Fibroblast of pulmonary artery (primary cell): ENCODE measurements around the gene IL4.

Source experiments
- DNase-seq: peaks from one replicate; pipeline ENCODE4 v3.0.0-alpha.2; 2010; ENCODE audit warnings: low read depth
- H3K4me3 ChIP-seq: replicated peaks from 2 replicates; pipeline ENCODE4 v1.5.1; 2011; ENCODE audit warnings: low read depth, mild to moderate bottlenecking, control low read depth, low read length, moderate library complexity
- CTCF ChIP-seq: IDR thresholded peaks from 2 replicates; pipeline ENCODE4 v1.5.1; 2011; ENCODE audit warnings: mild to moderate bottlenecking, control low read depth, low read length, inconsistent platforms; ENCODE audit errors: missing control alignments

IL4 gene

DNA sequence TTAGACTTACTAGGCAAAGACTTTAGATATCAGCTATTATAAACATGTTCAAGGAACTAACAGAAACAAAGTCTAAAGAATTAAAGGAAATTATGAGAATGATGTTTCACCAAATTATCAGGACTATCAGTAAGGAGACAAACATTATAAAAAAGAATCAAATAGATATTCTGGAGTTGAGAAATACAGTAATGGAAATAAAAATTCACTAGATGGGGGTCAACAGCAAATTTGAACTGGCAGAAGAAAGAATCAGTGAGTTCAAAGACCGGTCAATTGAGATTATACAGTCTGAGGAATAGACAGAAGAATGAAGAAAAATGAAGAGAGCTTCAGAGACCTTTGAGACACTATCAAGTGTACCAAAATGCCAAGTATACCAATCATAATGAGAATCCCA is 25.4 kb upstream of the IL4 start:
- H3K4me3 ChIP-seq: no peak overlapping the region
- DNase-seq: no peak
- no peak for TF ChIP-seq CTCF

- no peak for DNase-seq
Measured at GRCh38 chr5:132651838-132652469, 21.8 kb upstream of the IL4 start.

GRCh38 chr5:132653716-132654115 is 20.1 kb upstream of the IL4 start:
- TF ChIP-seq CTCF: no peak
- no peak overlapping the region for H3K4me3 ChIP-seq
- peak; percentile 12 for DNase-seq

More at GRCh38 chr5:132651838-132652469, 21.8 kb upstream of the IL4 start:
- no peak for TF ChIP-seq CTCF
- H3K4me3 ChIP-seq: no peak overlapping the region

- H3K4me3 ChIP-seq: peak overlapping the region; percentile 36
- no peak for DNase-seq
- no peak for TF ChIP-seq CTCF
Measured at GRCh38 chr5:132655821-132656773, 17.7 kb upstream of the IL4 start.

DNA sequence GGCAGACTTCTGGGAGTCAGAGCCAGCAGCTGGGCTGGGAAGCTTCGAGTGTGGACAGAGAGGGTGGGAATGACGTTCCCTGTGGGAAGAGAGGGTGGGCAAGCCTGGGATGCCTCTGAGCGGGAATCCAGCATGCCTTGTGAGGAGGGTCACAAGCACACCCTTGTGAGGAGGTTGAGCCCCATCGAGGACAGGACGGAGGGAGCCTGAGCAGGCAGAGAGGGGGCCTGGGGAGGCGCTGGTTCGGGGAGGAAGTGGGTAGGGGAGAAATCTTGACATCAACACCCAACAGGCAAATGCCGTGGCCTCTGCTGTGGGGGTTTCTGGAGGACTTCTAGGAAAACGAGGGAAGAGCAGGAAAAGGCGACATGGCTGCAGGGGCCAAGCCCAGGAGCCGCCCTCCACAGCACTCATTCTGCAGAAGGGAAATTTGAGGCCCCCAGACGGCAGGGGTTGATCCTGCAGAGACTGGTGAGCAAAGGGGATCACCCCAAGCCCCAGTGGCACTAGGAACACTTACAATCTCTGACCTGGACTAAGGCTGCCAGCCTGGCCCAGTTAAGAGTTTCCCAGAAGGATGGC is 16.9 kb upstream of the IL4 start:
- H3K4me3 ChIP-seq: no peak overlapping the region
- no peak for TF ChIP-seq CTCF

DNA sequence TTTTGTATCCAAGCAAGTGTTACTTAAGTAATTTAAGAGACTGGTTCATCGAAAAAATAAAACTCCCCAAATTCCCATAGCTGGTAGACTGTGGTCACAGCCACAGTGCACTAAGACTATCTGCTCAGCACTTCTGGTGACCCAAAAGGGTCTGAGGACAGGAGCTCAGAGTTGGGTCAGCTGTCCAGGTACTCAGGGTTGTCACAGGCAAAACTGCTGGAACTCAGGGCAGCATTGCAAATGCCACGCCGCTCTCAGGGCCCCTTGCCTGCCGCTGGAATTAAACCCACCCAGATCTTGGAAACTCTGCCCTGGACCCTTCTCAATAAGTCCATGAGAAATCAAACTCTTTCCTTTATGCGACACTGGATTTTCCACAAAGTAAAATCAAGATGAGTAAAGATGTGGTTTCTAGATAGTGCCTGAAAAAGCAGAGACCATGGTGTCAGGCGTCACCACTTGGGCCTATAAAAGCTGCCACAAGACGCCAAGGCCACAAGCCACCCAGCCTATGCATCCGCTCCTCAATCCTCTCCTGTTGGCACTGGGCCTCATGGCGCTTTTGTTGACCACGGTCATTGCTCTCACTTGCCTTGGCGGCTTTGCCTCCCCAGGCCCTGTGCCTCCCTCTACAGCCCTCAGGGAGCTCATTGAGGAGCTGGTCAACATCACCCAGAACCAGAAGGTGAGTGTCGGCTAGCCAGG is 16.0 kb upstream of the IL4 start, which contains the start of gene IL13:
TSS of gene IL13 (plus strand) at position 498 of the 705 bp plus-strand sequence. CDS start at position 512, 14 bp downstream.
- no peak for DNase-seq
- H3K4me3 ChIP-seq: no peak within 1 kb of the TSS

More for the DNA sequence above, 16.9 kb upstream of the IL4 start:
- DNase-seq: no peak

More for the DNA sequence above, 16.0 kb upstream of the IL4 start, which contains the start of gene IL13:
- no peak for TF ChIP-seq CTCF
